GM23338 (cell line): ENCODE data around the gene DPYSL5.

ENCODE experiments used
- CREB1 ChIP-seq: fragments of 250-450 bp; sonication (Bioruptor Pico); IDR thresholded peaks from 2 replicates; pipeline ENCODE4 v1.5.0; 2020; ENCODE audit warnings: low read depth, mild to moderate bottlenecking, moderate library complexity
- CTCF ChIP-seq, 2 experiments: fragments of 200-600 bp in 1 of 2; sonication (generic) in 1 of 2; conservative IDR thresholded peaks; 2 replicates each; pipeline versions ENCODE4 v1.5.1 to v1.6.1; 2016 to 2017; ENCODE audit warnings: antibody characterized with exemption in 2 of 2, low read depth in 2 of 2, mild to moderate bottlenecking in 2 of 2, moderate library complexity in 1 of 2
- EZH2 ChIP-seq: fragments of 200-600 bp; sonication (generic); IDR thresholded peaks from one replicate; pipeline ENCODE4 v1.8.0; 2017; ENCODE audit warnings: antibody characterized with exemption, mild to moderate bottlenecking, low read depth; ENCODE audit not compliant: unreplicated experiment
- POLR2AphosphoS5 ChIP-seq: IDR thresholded peaks from 2 replicates; pipeline ENCODE4 v1.6.1; 2016; ENCODE audit warnings: antibody characterized with exemption, low read depth
- REST ChIP-seq: IDR thresholded peaks from one replicate; pipeline ENCODE4 v1.6.1; 2018; ENCODE audit warnings: antibody characterized with exemption; ENCODE audit not compliant: unreplicated experiment

GRCh38 chr2:26852405-26853306 is 4.7 kb downstream of the DPYSL5 start:
- TF ChIP-seq CTCF (conservative IDR thresholded peaks at IDR 0.05; ENCODE audit: low read depth in 2 of 2) (no peak), REST (no peak), POLR2AphosphoS5 (no peak), EZH2 (no peak), CREB1 (CRISPR knock-in tag) (no peak)
